ENCODE data around the gene SETD3.

DNA sequence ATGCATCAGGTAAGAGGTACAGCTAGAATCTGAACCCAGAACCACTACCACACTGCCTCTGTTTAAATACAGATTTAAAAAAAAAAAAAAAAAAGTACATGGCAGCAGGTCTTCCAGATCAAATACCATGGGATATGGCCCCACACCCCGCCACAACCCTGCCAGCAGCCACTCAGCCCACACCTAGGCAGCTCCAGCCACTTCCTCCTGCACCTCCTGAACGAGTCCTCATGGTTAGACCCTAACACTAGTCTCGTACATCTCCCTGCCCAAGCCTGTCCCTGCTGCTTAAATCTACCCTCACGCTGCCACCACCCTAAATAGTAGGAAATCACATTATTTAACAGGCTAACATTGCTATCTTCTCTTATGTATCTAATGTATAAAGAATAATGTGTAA, 12.6 kb downstream of the SETD3 start:
- TF ChIP-seq, protein P1, sequence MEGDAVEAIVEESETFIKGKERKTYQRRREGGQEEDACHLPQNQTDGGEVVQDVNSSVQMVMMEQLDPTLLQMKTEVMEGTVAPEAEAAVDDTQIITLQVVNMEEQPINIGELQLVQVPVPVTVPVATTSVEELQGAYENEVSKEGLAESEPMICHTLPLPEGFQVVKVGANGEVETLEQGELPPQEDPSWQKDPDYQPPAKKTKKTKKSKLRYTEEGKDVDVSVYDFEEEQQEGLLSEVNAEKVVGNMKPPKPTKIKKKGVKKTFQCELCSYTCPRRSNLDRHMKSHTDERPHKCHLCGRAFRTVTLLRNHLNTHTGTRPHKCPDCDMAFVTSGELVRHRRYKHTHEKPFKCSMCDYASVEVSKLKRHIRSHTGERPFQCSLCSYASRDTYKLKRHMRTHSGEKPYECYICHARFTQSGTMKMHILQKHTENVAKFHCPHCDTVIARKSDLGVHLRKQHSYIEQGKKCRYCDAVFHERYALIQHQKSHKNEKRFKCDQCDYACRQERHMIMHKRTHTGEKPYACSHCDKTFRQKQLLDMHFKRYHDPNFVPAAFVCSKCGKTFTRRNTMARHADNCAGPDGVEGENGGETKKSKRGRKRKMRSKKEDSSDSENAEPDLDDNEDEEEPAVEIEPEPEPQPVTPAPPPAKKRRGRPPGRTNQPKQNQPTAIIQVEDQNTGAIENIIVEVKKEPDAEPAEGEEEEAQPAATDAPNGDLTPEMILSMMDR (IDR thresholded peaks at IDR 0.05 in 2 of 3, conservative IDR thresholded peaks at IDR 0.05 in 1 of 3; ENCODE audit: control insufficient read depth in 2 of 3, extremely low read depth in 1 of 3, insufficient read depth in 1 of 3, low read depth in 3 of 3, low read length in 3 of 3) = no peak
- TF ChIP-seq, protein P2, sequence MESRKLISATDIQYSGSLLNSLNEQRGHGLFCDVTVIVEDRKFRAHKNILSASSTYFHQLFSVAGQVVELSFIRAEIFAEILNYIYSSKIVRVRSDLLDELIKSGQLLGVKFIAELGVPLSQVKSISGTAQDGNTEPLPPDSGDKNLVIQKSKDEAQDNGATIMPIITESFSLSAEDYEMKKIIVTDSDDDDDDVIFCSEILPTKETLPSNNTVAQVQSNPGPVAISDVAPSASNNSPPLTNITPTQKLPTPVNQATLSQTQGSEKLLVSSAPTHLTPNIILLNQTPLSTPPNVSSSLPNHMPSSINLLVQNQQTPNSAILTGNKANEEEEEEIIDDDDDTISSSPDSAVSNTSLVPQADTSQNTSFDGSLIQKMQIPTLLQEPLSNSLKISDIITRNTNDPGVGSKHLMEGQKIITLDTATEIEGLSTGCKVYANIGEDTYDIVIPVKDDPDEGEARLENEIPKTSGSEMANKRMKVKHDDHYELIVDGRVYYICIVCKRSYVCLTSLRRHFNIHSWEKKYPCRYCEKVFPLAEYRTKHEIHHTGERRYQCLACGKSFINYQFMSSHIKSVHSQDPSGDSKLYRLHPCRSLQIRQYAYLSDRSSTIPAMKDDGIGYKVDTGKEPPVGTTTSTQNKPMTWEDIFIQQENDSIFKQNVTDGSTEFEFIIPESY (IDR thresholded peaks at IDR 0.05) = no peak

Measured in GM12878 (cell line).